HCT116 (cell line): ENCODE data around the gene CES1. TPM values are rescaled to one million over a fixed set of nuclear protein-coding genes. Genes with fewer than 3 reads are reported as not detected.

Source experiments
- ATAC-seq: fragments of 200-7000 bp; cut with Tn5 transposase; 2 replicates; pipeline ENCODE4 v1.9.1; 2020; ENCODE audit warnings: mild to moderate bottlenecking, moderate library complexity
- BruUV-seq: library from RNA; stranded (reverse); fragments of 400-500 nt; replicated peaks from 2 replicates; lab custom pipeline; 2021; lab: Mats Ljungman, UMichigan
- CTCF ChIA-PET: fragments of 300-600 bp; sonication (Branson Sonifier 250); formaldehyde crosslinking; loops from one replicate; lab custom pipeline; 2021; ENCODE audit warnings: antibody characterized with exemption; lab: Charles Lee
- POLR2A ChIA-PET: fragments of 300-600, 350-600 bp; sonication (Branson Sonifier 250); formaldehyde crosslinking; loops from one replicate; lab custom pipeline; 2021; ENCODE audit warnings: antibody characterized with exemption; lab: Charles Lee
- RAD21 ChIA-PET, 2 experiments: fragments of 300-600 bp; sonication (Branson Sonifier 250); formaldehyde crosslinking; loops; one replicate each; lab custom pipeline; 2023; ENCODE audit warnings: low total read pairs in 2 of 2; ENCODE audit not compliant: uncharacterized antibody in 2 of 2, unreplicated experiment in 2 of 2, low non-redundant PET in 1 of 2; lab: Charles Lee
- DNase-seq: peaks from one replicate; pipeline ENCODE4 v3.0.0-alpha.2; 2010; ENCODE audit warnings: low read depth, low spot score
- H2AFZ ChIP-seq: fragments of 200-600 bp; shearing (Covaris generic), sonication (generic); 2 replicates; pipeline ENCODE4 v1.6.1; 2017; ENCODE audit warnings: low read depth, mixed run types, mixed read lengths, antibody characterized with exemption, low read length; ENCODE audit not compliant: poor library complexity, severe bottlenecking
- H3K27ac ChIP-seq: 2 replicates; pipeline ENCODE4 v1.5.1; 2012; ENCODE audit warnings: low read depth, low read length
- H3K27me3 ChIP-seq: fragments of 200-600 bp; sonication (generic); 2 replicates; pipeline ENCODE4 v1.6.1; 2016; ENCODE audit warnings: mixed run types, low read length, mixed read lengths; ENCODE audit not compliant: insufficient read depth
- H3K36me3 ChIP-seq, 2 experiments: fragments of 200-500 bp in 1 of 2; fragments of 200-600 bp in 1 of 2; sonication (Bioruptor generic) in 1 of 2; sonication (generic) in 1 of 2; 2 replicates each; pipeline versions ENCODE4 v1.5.1 to v1.6.1; 2014 to 2016; ENCODE audit warnings: low read length in 2 of 2, inconsistent platforms in 1 of 2, mixed read lengths in 1 of 2, mixed run types in 1 of 2; ENCODE audit not compliant: insufficient read depth in 2 of 2, control insufficient read depth in 1 of 2
- H3K4me1 ChIP-seq, 2 experiments: fragments of 200-600 bp in 1 of 2; sonication (generic) in 1 of 2; 2 replicates each; pipeline versions ENCODE4 v1.5.1 to v1.6.1; 2012 to 2017; ENCODE audit warnings: low read length in 2 of 2, inconsistent platforms in 1 of 2, mild to moderate bottlenecking in 1 of 2, mixed read lengths in 1 of 2, mixed run types in 1 of 2, moderate library complexity in 1 of 2; ENCODE audit not compliant: insufficient read depth in 2 of 2, control insufficient read depth in 1 of 2
- H3K4me2 ChIP-seq: fragments of 200-600 bp; sonication (generic); 2 replicates; pipeline ENCODE4 v1.6.1; 2017; ENCODE audit warnings: mixed run types, low read length, mixed read lengths
- H3K4me3 ChIP-seq, 2 experiments: fragments of 200-600 bp in 1 of 2; sonication (generic) in 1 of 2; replicated peaks in 1 of 2; 2 replicates each; pipeline ENCODE4 v1.5.1; 2011 to 2016; ENCODE audit warnings: low read length in 2 of 2, control low read depth in 1 of 2, low read depth in 1 of 2, mild to moderate bottlenecking in 1 of 2, mixed read lengths in 1 of 2, mixed run types in 1 of 2
- H3K79me2 ChIP-seq: fragments of 200-600 bp; sonication (generic); 2 replicates; pipeline ENCODE4 v1.6.1; 2017; ENCODE audit warnings: mild to moderate bottlenecking, mixed run types, low read length, moderate library complexity, mixed read lengths; ENCODE audit not compliant: insufficient read depth
- H3K9ac ChIP-seq: fragments of 200-600 bp; sonication (generic); 2 replicates; pipeline ENCODE4 v1.6.1; 2016; ENCODE audit warnings: low read length, mixed read lengths
- H3K9me2 ChIP-seq: fragments of 200-600 bp; sonication (generic), shearing (Covaris generic); 2 replicates; pipeline ENCODE4 v1.6.1; 2017; ENCODE audit warnings: mixed run types, mild to moderate bottlenecking, moderate library complexity; ENCODE audit not compliant: insufficient read depth
- H3K9me3 ChIP-seq, 2 experiments: fragments of 200-500 bp in 1 of 2; fragments of 200-600 bp in 1 of 2; sonication (Bioruptor generic) in 1 of 2; sonication (generic) in 1 of 2; 2 replicates each; pipeline ENCODE4 v1.6.1; 2014 to 2017; ENCODE audit warnings: low read length in 2 of 2, mixed read lengths in 2 of 2, inconsistent platforms in 1 of 2, low read depth in 1 of 2, mild to moderate bottlenecking in 1 of 2, mixed run types in 1 of 2, moderate library complexity in 1 of 2; ENCODE audit not compliant: control insufficient read depth in 1 of 2, insufficient read depth in 1 of 2
- H4K20me1 ChIP-seq: fragments of 200-600 bp; sonication (generic), shearing (Covaris generic); 2 replicates; pipeline ENCODE4 v1.6.1; 2017; ENCODE audit warnings: mixed run types, mild to moderate bottlenecking, moderate library complexity; ENCODE audit not compliant: insufficient read depth
- SP1 ChIP-seq: IDR thresholded peaks from 2 replicates; pipeline ENCODE4 v1.6.1; 2012; ENCODE audit warnings: low read depth
- ZNF274 ChIP-seq: fragments of 200-500 bp; sonication (Bioruptor generic); IDR thresholded peaks from 2 replicates; pipeline ENCODE4 v1.6.1; 2014; ENCODE audit warnings: mild to moderate bottlenecking, low read depth, low read length, inconsistent platforms
- intact Hi-C: fragments of 100-400 bp; cut with micrococcal nuclease; formaldehyde crosslinking; loops from 2 replicates; pipeline ENCODE4 v1.10.0; 2022
- total RNA-seq: library from RNA; stranded (reverse); gene quantifications from one replicate; pipeline ENCODE4 v1.2.1, GENCODE V29; 2021; ENCODE audit not compliant: unreplicated experiment
- TF ChIP-seq, protein P1 (sequence below): IDR thresholded peaks from 2 replicates; pipeline ENCODE4 v1.6.1; 2012
- TF ChIP-seq, protein P2 (sequence below), 3 experiments: fragments of 200-600 bp in 1 of 3; sonication (generic) in 1 of 3; IDR thresholded peaks in 2 of 3; conservative IDR thresholded peaks in 1 of 3; 2 replicates each; pipeline ENCODE4 v1.5.1; 2012 to 2017; ENCODE audit warnings: low read depth in 2 of 3, low read length in 2 of 3, antibody characterized with exemption in 1 of 3, borderline replicate concordance in 1 of 3, control low read depth in 1 of 3, mild to moderate bottlenecking in 1 of 3, mixed read lengths in 1 of 3, mixed run types in 1 of 3, moderate library complexity in 1 of 3; ENCODE audit not compliant: insufficient read depth in 1 of 3

Gene CES1
- total RNA-seq, 1 experiment from 2014 or later = 1.8 TPM

GRCh38 chr16:55846598-55847346 lies 13.9 kb upstream of the CES1 start:
- TF ChIP-seq, protein P1, sequence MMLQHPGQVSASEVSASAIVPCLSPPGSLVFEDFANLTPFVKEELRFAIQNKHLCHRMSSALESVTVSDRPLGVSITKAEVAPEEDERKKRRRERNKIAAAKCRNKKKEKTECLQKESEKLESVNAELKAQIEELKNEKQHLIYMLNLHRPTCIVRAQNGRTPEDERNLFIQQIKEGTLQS = no peak
- TF ChIP-seq ZNF274 (no peak), SP1 (no peak)
- TF ChIP-seq, all 23 proteins: peak for 0
- no peak for ATAC-seq
- no peaks in the 10 kb centered on the region for H3K9me2 ChIP-seq
- ChIA-PET RAD21 (no interaction called here), POLR2A (no interaction called here), CTCF (no interaction called here)
- no peak overlapping the region for H3K9ac ChIP-seq
- peaks cover 40% of the 10 kb centered on the region for H3K27me3 ChIP-seq
- no peaks in the 10 kb centered on the region for H4K20me1 ChIP-seq
- H3K36me3 ChIP-seq = no peaks in the 10 kb centered on the region
- no peak for DNase-seq
- intact Hi-C loops = no loop called here
- no peaks in the 10 kb centered on the region for H3K9me3 ChIP-seq
- no peak overlapping the region for H3K4me2 ChIP-seq
- H3K4me1 ChIP-seq = no peaks in the 10 kb centered on the region
- no TSS peak for BruUV-seq
- H3K4me3 ChIP-seq = no peak overlapping the region
- no peak overlapping the region for H3K27ac ChIP-seq
- H3K79me2 ChIP-seq = no peaks in the 10 kb centered on the region
- H2AFZ ChIP-seq = no peak overlapping the region

GRCh38 chr16:55843105-55843395 lies 10.2 kb upstream of the CES1 start:
- no peak overlapping the region for H3K4me3 ChIP-seq
- no peaks in the 10 kb centered on the region for H3K9me3 ChIP-seq
- no peak overlapping the region for H3K9ac ChIP-seq
- TF ChIP-seq, protein P2, sequence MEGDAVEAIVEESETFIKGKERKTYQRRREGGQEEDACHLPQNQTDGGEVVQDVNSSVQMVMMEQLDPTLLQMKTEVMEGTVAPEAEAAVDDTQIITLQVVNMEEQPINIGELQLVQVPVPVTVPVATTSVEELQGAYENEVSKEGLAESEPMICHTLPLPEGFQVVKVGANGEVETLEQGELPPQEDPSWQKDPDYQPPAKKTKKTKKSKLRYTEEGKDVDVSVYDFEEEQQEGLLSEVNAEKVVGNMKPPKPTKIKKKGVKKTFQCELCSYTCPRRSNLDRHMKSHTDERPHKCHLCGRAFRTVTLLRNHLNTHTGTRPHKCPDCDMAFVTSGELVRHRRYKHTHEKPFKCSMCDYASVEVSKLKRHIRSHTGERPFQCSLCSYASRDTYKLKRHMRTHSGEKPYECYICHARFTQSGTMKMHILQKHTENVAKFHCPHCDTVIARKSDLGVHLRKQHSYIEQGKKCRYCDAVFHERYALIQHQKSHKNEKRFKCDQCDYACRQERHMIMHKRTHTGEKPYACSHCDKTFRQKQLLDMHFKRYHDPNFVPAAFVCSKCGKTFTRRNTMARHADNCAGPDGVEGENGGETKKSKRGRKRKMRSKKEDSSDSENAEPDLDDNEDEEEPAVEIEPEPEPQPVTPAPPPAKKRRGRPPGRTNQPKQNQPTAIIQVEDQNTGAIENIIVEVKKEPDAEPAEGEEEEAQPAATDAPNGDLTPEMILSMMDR (IDR thresholded peaks at IDR 0.05 in 2 of 3, conservative IDR thresholded peaks at IDR 0.05 in 1 of 3; ENCODE audit: borderline replicate concordance in 1 of 3, insufficient read depth in 1 of 3, low read depth in 2 of 3, low read length in 2 of 3) = no peak
- intact Hi-C loops = loop anchor here (1.0 to 5.0 kb wide), 3 partner anchors 131 to 378 kb away; no protein-coding TSS in a partner anchor
- BruUV-seq = no TSS peak
- DNase-seq (no peak), ATAC-seq (no peak)
- H3K4me1 ChIP-seq = no peaks in the 10 kb centered on the region
- POLR2A ChIA-PET = no interaction called here
- no peak overlapping the region for H3K4me2 ChIP-seq
- no peaks in the 10 kb centered on the region for H4K20me1 ChIP-seq
- H3K27me3 ChIP-seq = peaks cover 27% of the 10 kb centered on the region
- H3K9me2 ChIP-seq = no peaks in the 10 kb centered on the region
- H3K36me3 ChIP-seq = no peaks in the 10 kb centered on the region
- no peak overlapping the region for H3K27ac ChIP-seq
- CTCF ChIA-PET = no interaction called here
- H2AFZ ChIP-seq = no peak overlapping the region
- H3K79me2 ChIP-seq = no peaks in the 10 kb centered on the region
- RAD21 ChIA-PET = no interaction called here
